Cardiac septum (tissue), 1 donor: ENCODE results near the gene DAPL1. TPM values are rescaled to one million over a fixed set of nuclear protein-coding genes. Genes with fewer than 3 reads are reported as not detected.

Source experiments
- DNase-seq: peaks from one replicate; pipeline ENCODE4 v3.0.0-alpha.2; 2020; ENCODE audit warnings: low spot score
- intact Hi-C: fragments of 100-400 bp; cut with DNase I; formaldehyde crosslinking; loops from one replicate; pipeline ENCODE4 v1.14.0; 2022
- total RNA-seq: library from RNA; stranded (reverse); fragmentation: NEBNext Ultra II Directional; extraction: Animal tissue kit (Norgen Biotek cat#: 25700); gene quantifications from one replicate; pipeline ENCODE4 v1.2.1, GENCODE V29; 2021
- donor health status: DM: no; HTN: no; CAD: no.

Gene DAPL1
- total RNA-seq, 1 donor from 2014 or later = not detected

DNA sequence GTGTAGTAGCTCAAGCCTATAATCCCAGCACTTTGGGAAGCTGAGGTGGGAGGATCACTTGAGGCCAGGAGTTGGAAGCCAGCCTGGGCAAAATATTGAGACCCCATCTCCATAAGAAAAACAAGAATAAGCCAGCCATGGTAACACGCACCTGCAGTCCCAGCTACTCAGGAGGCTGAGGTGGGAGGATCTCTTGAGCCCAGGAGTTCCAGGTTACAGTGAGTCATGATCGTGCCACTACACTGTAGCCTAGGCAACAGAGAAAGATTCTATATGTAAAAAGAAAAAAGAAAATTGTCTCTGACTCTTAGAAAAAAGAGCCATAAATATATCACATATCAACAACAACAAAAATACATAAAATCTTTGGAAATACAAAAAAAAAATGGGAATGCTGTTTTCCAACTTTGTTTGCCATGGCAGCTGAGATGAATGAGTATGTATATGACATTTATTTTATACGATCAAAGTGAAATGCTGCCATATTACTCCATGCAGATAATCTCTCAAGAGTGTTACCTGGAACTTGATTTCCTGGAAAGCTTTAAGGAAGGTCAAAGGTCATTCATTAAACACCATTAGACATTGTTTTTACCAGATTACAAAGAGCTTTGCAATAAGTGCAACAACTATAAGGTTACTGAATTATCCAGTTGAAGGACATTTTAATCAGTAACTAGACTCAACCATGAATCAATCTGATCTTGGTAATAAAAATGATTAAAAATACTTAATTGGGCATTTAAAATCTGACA, 19.7 kb upstream of the DAPL1 start:
- intact Hi-C loops = no loop called here
- no peak for DNase-seq

DNA sequence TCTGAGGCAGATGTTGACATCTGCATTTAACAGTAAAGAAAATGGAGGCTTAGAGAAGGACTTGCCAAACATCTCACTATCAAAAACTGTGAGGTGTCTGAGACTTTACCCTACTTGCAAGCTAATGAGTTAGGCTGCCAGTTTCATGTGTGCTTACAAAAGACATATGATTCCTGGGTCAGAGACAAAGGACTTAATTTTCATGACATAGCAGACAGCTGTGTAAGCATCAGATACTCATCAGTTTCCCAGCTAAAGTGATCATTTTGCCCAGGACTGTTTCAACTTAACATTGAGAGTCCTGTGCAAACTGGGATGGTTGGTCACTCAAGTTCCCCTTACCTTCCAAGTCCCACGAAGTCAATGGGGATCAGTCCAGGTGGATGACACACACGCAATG, 18.9 kb upstream of the DAPL1 start:
- no peak for DNase-seq
- intact Hi-C loops = no loop called here

GRCh38 chr2:158777077-158777476, 18.0 kb upstream of the DAPL1 start:
- DNase-seq = no peak
- intact Hi-C loops = no loop called here

- intact Hi-C loops = no loop called here
These were observed 16.9 kb upstream of the DAPL1 start for GRCh38 chr2:158778243-158778642.

DNA sequence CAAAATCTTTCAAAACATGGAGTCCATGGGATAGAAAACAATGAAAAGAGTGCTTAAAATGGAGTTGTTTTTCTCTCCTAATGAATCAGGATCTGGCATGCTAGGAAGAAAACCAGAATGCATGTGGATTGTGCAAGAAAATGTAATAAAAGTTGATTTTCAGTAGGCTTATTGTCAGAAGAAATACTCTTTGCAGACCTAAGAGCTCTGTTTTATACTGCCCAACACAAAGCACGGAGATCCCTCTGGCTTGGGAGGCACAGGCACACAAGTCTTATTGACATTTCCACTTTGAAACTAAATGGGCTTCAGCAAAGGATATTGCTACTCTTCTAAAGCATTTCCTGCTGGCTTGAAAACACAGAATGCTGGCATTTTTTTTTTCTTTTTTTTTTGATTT, 15.5 kb upstream of the DAPL1 start:
- DNase-seq = no peak
- intact Hi-C loops = no loop called here

More at GRCh38 chr2:158778243-158778642, 16.9 kb upstream of the DAPL1 start:
- no peak for DNase-seq

DNA sequence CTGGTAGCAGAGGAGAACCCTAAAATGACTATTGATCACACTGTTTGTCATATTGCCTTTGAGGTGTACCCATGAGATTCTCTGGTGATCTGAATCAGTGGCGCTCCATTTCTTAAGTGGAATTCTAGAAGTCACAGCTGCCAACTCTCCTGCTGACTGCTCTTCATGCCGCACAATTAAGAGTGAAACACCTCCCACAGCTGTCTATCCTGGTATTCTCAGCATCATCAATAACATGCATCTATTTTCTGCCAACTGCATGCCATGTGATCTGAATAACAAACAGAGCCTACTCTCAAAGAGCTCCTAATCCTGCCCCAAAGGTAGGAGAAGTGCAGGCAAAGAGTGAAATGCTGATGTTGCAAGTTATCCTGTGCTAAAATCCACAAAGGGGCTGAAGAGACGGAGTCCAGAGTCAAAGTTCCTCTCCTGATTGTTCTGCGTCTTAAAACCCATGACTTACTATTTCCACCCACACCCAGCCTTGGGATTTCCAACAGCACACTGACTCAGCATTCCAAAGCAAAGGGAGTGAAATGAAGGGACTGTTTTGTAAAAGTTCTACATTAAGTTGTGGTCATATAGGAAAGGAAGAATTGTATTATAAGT, 13.7 kb upstream of the DAPL1 start:
- DNase-seq = no peak
- intact Hi-C loops = no loop called here

- intact Hi-C loops = no loop called here
- no peak for DNase-seq
These were observed 13.0 kb upstream of the DAPL1 start for GRCh38 chr2:158782136-158782535.

DNA sequence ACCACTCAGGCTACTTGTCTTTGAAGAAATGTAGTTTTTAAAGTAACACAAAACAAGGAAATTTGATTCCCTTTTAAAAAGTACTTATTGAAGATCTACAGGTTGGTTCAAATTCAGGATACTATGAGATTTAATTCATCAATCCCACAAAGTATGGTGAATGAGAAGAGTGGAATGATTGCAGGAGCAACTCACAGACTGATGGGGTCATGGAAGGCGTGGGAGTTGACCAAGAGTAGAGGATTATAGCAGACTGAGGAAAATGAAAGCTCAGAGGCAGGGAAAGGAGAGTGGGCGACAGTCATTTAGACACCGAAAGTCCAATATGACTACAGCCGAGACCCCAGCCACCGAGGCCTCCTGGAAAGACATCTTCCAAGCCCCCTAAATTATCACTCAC, 12.5 kb upstream of the DAPL1 start:
- intact Hi-C loops = no loop called here
- DNase-seq = no peak

DNA sequence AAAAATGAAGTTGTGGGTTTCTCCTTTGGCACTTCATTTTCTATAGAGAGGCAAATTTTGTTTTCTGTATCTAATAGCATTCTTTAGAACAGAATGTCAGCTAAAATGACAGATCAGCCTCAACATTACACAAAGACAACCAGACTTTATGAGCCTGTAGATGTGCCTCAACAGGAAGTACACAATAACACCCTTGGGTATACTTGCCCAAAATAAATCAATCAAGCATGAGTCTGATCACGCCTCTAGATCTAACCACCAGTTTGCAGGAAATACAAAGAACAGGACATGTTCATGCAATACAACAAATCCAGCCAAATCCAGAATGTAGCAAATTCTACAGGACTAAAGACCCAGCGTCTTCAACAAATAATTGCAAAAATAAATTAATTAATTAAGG, 11.2 kb upstream of the DAPL1 start:
- intact Hi-C loops = no loop called here
- no peak for DNase-seq

GRCh38 chr2:158786897-158787296, 8.2 kb upstream of the DAPL1 start:
- no peak for DNase-seq
- intact Hi-C loops = no loop called here

- intact Hi-C loops = no loop called here
These were observed 6.2 kb upstream of the DAPL1 start for GRCh38 chr2:158788951-158789350.

GRCh38 chr2:158796652-158797051, 1.5 kb downstream of the DAPL1 start:
- DNase-seq = no peak
- intact Hi-C loops = no loop called here

More at GRCh38 chr2:158788951-158789350, 6.2 kb upstream of the DAPL1 start:
- DNase-seq = no peak

- intact Hi-C loops = no loop called here
- no peak for DNase-seq
These were observed 3.0 kb downstream of the DAPL1 start for GRCh38 chr2:158797963-158798700.

- intact Hi-C loops = no loop called here
- DNase-seq = no peak
These were observed 4.1 kb downstream of the DAPL1 start for GRCh38 chr2:158799181-158799580.

DNA sequence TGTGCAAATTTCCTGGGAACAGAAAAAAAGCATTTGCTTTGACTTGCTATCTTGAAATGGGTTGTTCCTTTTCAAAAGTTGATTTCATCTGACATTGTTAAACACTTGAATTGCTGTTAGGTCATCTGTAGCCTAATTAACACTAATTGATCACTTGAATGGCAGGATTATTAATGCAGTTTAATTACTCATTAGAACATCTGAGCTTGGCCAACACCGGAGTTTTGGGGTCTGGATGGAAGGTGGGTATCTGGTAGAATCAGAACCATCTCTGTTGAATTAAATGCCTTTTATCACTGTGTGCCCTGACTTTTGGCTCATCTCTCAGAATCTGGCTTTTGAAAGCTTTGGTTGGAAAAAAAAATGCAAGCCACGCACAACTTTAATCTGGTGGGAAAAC, 8.4 kb downstream of the DAPL1 start:
- intact Hi-C loops = no loop called here
- DNase-seq = no peak

DNA sequence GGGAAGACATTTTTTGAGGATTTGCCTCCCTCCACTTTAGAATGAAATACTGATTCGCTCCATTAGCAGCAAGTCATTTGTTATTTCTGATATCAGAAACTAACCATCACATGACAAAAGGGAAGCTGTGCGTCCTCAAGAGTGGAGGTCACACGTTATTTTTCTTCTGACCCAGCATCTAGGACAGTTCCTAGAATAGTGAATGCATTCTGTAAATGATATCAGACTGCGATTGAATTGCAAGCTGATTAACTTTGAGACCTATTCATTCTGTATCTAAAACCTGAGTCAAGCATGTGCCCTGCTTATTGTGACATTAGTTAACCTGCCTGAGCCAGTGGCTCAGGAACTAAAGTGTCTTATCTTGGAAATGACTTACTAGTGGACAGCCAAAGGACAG, 10.1 kb downstream of the DAPL1 start:
- no peak for DNase-seq
- intact Hi-C loops = no loop called here

DNA sequence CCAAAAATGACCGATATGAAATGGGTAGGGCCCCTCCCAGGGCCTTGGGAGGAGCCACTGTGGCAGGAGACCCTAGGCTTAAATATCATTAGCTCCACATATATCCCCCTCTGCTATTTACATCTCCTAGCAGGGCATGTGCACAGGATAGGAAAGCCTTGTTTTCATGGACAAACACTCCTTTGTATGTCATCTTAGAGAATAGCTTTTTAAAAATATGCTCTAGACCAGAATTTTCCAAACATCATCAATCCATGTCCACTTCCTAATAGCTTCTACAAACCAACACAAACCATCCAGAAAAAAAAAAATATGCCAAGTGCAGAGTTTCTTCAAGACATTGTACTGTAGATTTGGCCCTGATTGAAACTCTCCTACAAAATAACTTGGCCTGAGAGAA, 10.8 kb downstream of the DAPL1 start:
- intact Hi-C loops = no loop called here

GRCh38 chr2:158806941-158807340, 11.8 kb downstream of the DAPL1 start:
- intact Hi-C loops = no loop called here
- DNase-seq = no peak

More for the DNA sequence above, 10.8 kb downstream of the DAPL1 start:
- no peak for DNase-seq

- intact Hi-C loops = no loop called here
- no peak for DNase-seq
These were observed 13.3 kb downstream of the DAPL1 start for GRCh38 chr2:158808426-158808825.

DNA sequence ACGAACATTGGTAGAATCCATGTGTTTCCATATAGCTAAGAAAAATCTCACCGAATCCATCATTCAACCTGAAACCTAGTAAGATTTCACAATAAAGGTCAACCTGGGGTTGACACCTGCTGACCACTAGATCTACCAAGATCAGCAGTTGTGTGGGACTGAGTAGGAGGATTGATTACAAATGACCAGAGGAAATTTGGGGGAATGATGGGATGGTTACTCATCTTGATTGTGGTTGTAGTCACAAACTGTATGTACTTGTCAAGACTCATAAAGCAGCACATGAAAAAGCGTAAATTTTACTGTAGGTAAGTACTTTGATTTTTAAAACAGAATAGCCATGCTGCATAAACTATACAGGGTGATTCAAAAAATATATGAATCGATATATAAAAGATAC, 14.7 kb downstream of the DAPL1 start:
- intact Hi-C loops = no loop called here
- DNase-seq = no peak
